ENCODE measurements around the gene PCAT6. TPM values are rescaled to one million over a fixed set of nuclear protein-coding genes. Genes with fewer than 3 reads are reported as not detected.

PCAT6 gene
- total RNA-seq, 1 experiment from 2014 or later: not detected

DNA sequence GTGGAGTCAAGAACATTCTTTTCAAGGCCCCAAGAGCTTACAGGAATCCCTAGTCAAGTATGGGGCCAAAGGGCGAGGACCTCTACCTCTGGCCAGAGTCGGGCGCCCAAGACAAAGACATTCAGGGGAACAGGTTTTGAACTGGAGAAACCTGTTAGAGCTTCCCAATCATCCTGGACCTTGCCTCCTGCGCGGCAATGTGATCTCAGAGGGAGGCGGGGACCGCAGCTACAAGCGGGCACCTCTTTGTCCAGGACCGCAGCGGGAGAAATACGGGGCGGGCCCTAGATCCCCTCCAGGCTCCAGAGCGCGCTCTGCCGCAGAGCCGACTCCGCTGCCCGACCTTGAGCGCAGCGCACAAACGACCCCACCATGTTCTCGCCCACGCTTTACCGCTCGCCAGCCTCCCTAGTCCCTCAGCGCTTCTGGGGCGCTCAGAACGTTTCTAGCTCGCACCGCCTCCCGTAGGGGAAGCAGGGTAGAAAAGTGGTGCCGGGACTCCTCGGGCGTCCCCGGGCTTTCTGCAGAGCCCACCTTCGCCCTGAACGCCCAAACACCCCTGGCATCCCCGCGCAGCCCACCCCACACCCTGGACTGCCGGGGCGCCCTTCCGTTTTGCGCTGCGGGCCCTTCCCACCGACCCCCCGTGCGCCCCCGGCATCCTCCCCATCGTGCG lies 50.1 kb downstream of the PCAT6 start:
- Histone ChIP-seq H3K9me3 (ENCODE audit: low read length) (no peaks in the 10 kb centered on the region), H3K27me3 (ENCODE audit: low read length) (no peaks in the 10 kb centered on the region), H3K9ac (ENCODE audit: low read length) (no peak overlapping the region), H3K4me1 (ENCODE audit: low read length) (no peaks in the 10 kb centered on the region), H3K79me2 (ENCODE audit: low read length) (no peaks in the 10 kb centered on the region), H3K9me2 (replicated peaks; ENCODE audit: insufficient read depth, low read length) (no peaks in the 10 kb centered on the region), H2AFZ (ENCODE audit: low read length) (no peak overlapping the region), H4K20me1 (ENCODE audit: insufficient read depth, low read depth, low read length) (no peaks in the 10 kb centered on the region), H3K36me3 (ENCODE audit: insufficient read depth, low read length) (no peaks in the 10 kb centered on the region), H3K4me2 (ENCODE audit: low read depth, low read length, poor library complexity, severe bottlenecking) (no peak overlapping the region), H3K27ac (ENCODE audit: low read length) (no peak overlapping the region), H3K4me3 (ENCODE audit: low read length) (no peak overlapping the region)
- DNase-seq: no peak

Small RNA genes lying within 50 kb of the gene (small RNA-seq; reads per million reads assigned to genes)
- gene AC098934.3: not detected

Other genes with a start within 250 kb of the PCAT6 start
- gene SYT2, start 100.5 kb upstream of the PCAT6 start, total RNA-seq (2014; rRNA removed; shearing (Covaris generic); ENCODE audit: low replicate concordance): not detected in 2 replicates
- gene KDM5B, start 2.5 kb upstream of the PCAT6 start, total RNA-seq (2014; rRNA removed; shearing (Covaris generic); ENCODE audit: low replicate concordance): not detected in 2 replicates
- 7.5 and 7.8 TPM in 2 replicates for gene RABIF, start 78.2 kb downstream of the PCAT6 start, total RNA-seq (2014; rRNA removed; shearing (Covaris generic); ENCODE audit: low replicate concordance)
- gene KLHL12, start 116.3 kb downstream of the PCAT6 start, total RNA-seq (2014; rRNA removed; shearing (Covaris generic); ENCODE audit: low replicate concordance): 52.4 and 55.8 TPM in 2 replicates
- gene ADIPOR1, start 147.4 kb downstream of the PCAT6 start, total RNA-seq (2014; rRNA removed; shearing (Covaris generic); ENCODE audit: low replicate concordance): 88.2 and 123 TPM in 2 replicates
- gene CYB5R1, start 156.3 kb downstream of the PCAT6 start, total RNA-seq (2014; rRNA removed; shearing (Covaris generic); ENCODE audit: low replicate concordance): 27.1 and 28.2 TPM in 2 replicates
- gene TMEM183A, start 196.4 kb downstream of the PCAT6 start, total RNA-seq (2014; rRNA removed; shearing (Covaris generic); ENCODE audit: low replicate concordance): 65.3 and 81.0 TPM in 2 replicates
- gene PPFIA4, start 215.5 kb downstream of the PCAT6 start, total RNA-seq (2014; rRNA removed; shearing (Covaris generic); ENCODE audit: low replicate concordance): 0.04 TPM in 1 of 2 replicates, not detected in the other

All from Karpas-422 (cell line).